GM12878 (cell line): ENCODE data around the gene MRAP2. TPM values are rescaled to one million over a fixed set of nuclear protein-coding genes. Genes with fewer than 3 reads are reported as not detected.

Experiments used
- ATAC-seq: fragments of 200-7000 bp; cut with Tn5 transposase; 3 replicates; pipeline ENCODE4 v1.9.1; 2020; ENCODE audit warnings: mild to moderate bottlenecking, moderate library complexity
- BruUV-seq: library from RNA; stranded (reverse); fragments of 400-500 nt; replicated peaks from 2 replicates; lab custom pipeline; 2021; lab: Mats Ljungman, UMichigan
- CTCF ChIA-PET: fragments of 300-600 bp; sonication (Branson Sonifier 250); formaldehyde crosslinking; extraction: SDS; loops from one replicate; lab custom pipeline; 2021; ENCODE audit warnings: inconsistent platforms; lab: Yijun Ruan, JAX
- POLR2A ChIA-PET: fragments of 350-600 bp; formaldehyde crosslinking; extraction: SDS; loops from one replicate; lab custom pipeline; 2021; ENCODE audit warnings: inconsistent platforms; lab: Charles Lee
- RAD21 ChIA-PET: fragments of 300-600 bp; sonication (Branson Sonifier 250); formaldehyde crosslinking; loops from one replicate; lab custom pipeline; 2023; ENCODE audit warnings: antibody characterized with exemption; ENCODE audit not compliant: unreplicated experiment; lab: Charles Lee
- SMC1A ChIA-PET: fragments of 300-600 bp; sonication (Branson Sonifier 250); formaldehyde crosslinking; loops from one replicate; lab custom pipeline; 2023; ENCODE audit not compliant: unreplicated experiment, uncharacterized antibody; lab: Charles Lee
- DNase-seq: peaks from one replicate; pipeline ENCODE4 v3.0.0-alpha.2; 2011; ENCODE audit warnings: low read depth, low spot score
- FAIRE-seq: peaks from 3 replicates; lab custom pipeline; 2011; peaks lifted over from hg19 to GRCh38; lab: Jason Lieb, UNC
- H2AFZ ChIP-seq: 2 replicates; pipeline ENCODE4 v1.6.0; 2011; ENCODE audit warnings: low read depth, low read length, control low read depth; ENCODE audit not compliant: control insufficient read depth
- H3K27ac ChIP-seq: 2 replicates; pipeline ENCODE4 v1.5.1; 2011; ENCODE audit warnings: control low read depth; ENCODE audit not compliant: control insufficient read depth, insufficient read depth
- H3K27me3 ChIP-seq, 2 experiments: replicated peaks in 1 of 2; 2 replicates each; pipeline versions ENCODE4 v1.6.0 to v1.6.1; 2011; ENCODE audit warnings: low read length in 1 of 2; ENCODE audit not compliant: control insufficient read depth in 2 of 2, insufficient read depth in 2 of 2
- H3K36me3 ChIP-seq, 2 experiments: 2 replicates each; pipeline ENCODE4 v1.5.1; 2011; ENCODE audit warnings: low read length in 1 of 2; ENCODE audit not compliant: control insufficient read depth in 2 of 2, insufficient read depth in 2 of 2
- H3K4me1 ChIP-seq: 2 replicates; pipeline ENCODE4 v1.6.1; 2011; ENCODE audit warnings: mild to moderate bottlenecking, low read length, moderate library complexity, mixed read lengths; ENCODE audit not compliant: control insufficient read depth, insufficient read depth
- H3K4me2 ChIP-seq: 2 replicates; pipeline ENCODE4 v1.6.0; 2011; ENCODE audit warnings: control low read depth; ENCODE audit not compliant: control insufficient read depth, insufficient read depth
- H3K4me3 ChIP-seq: fragments of 200-600 bp; sonication (generic); 2 replicates; pipeline ENCODE4 v1.5.1; 2016
- H3K79me2 ChIP-seq: 2 replicates; pipeline ENCODE4 v1.6.0; 2011; ENCODE audit warnings: low read length; ENCODE audit not compliant: control insufficient read depth, insufficient read depth
- H3K9ac ChIP-seq: 2 replicates; pipeline ENCODE4 v1.8.0; 2011; ENCODE audit warnings: low read length, control low read depth, mixed read lengths; ENCODE audit not compliant: control insufficient read depth, insufficient read depth
- H3K9me3 ChIP-seq: replicated peaks from 3 replicates; pipeline ENCODE4 v1.5.1; 2011; ENCODE audit warnings: mild to moderate bottlenecking, low read length; ENCODE audit not compliant: control insufficient read depth, insufficient read depth
- H4K20me1 ChIP-seq: 2 replicates; pipeline ENCODE4 v1.6.0; 2011; ENCODE audit not compliant: control insufficient read depth, insufficient read depth
- CBX3 ChIP-seq: fragments of 200-600 bp; sonication (generic); IDR thresholded peaks from 2 replicates; pipeline ENCODE4 v1.6.1; 2016; ENCODE audit warnings: low read depth, borderline replicate concordance
- CEBPZ ChIP-seq: fragments of 150-350 bp; IDR thresholded peaks from 2 replicates; pipeline ENCODE4 v1.6.1; 2016; ENCODE audit warnings: low read depth, low read length
- FOXK2 ChIP-seq: fragments of 450-650 bp; IDR thresholded peaks from 2 replicates; pipeline ENCODE4 v1.6.1; 2017; ENCODE audit warnings: mild to moderate bottlenecking, moderate library complexity
- FOXM1 ChIP-seq: IDR thresholded peaks from 2 replicates; pipeline ENCODE4 v1.6.1; 2012; ENCODE audit warnings: low read depth, mild to moderate bottlenecking, inconsistent platforms, low read length, moderate library complexity
- HDAC6 ChIP-seq: fragments of 200-600 bp; sonication (generic); IDR thresholded peaks from one replicate; pipeline ENCODE4 v1.8.0; 2017; ENCODE audit warnings: antibody characterized with exemption; ENCODE audit not compliant: unreplicated experiment
- MYC ChIP-seq: IDR thresholded peaks from 2 replicates; pipeline ENCODE4 v1.6.1; 2011; ENCODE audit warnings: mild to moderate bottlenecking, low read length, moderate library complexity, inconsistent platforms; ENCODE audit not compliant: insufficient read depth, insufficient replicate concordance, insufficient read length, severe bottlenecking
- NR2C1 ChIP-seq: fragments of 450-650 bp; IDR thresholded peaks from 2 replicates; pipeline ENCODE4 v1.6.1; 2017; ENCODE audit warnings: antibody characterized with exemption, mild to moderate bottlenecking, moderate library complexity
- PAX5 ChIP-seq: IDR thresholded peaks from 2 replicates; pipeline ENCODE4 v1.6.1; 2011; ENCODE audit warnings: low read depth, low read length, borderline replicate concordance
- PAX8 ChIP-seq: fragments of 450-650 bp; IDR thresholded peaks from 2 replicates; pipeline ENCODE4 v1.6.1; 2017; ENCODE audit warnings: mild to moderate bottlenecking, moderate library complexity
- TARDBP ChIP-seq: IDR thresholded peaks from 2 replicates; pipeline ENCODE4 v1.6.1; 2016; ENCODE audit warnings: borderline replicate concordance
- WGBS: methylation state at CpG from one replicate; pipeline ENCODE4 v1.1.6; 2016; ENCODE audit warnings: low lambda C conversion rate; ENCODE audit not compliant: insufficient replicate concordance, insufficient coverage; ENCODE audit errors: missing lambda C conversion rate; 5-methylcytosine and 5-hydroxymethylcytosine counted together
- in situ Hi-C: fragments of 300-500 bp; cut with MboI; formaldehyde crosslinking; loops from 9 replicates; pipeline ENCODE4 v1.14.3; 2018; ENCODE audit warnings: mixed read lengths
- intact Hi-C: fragments of 100-400 bp; cut with micrococcal nuclease; formaldehyde crosslinking; loops from one replicate; pipeline ENCODE4 v1.14.2; 2022; ENCODE audit not compliant: unreplicated experiment
- polyA plus RNA-seq, 11 experiments: library from polyadenylated mRNA; depleted of rRNA in 4 of 11; unstranded in 6 of 11; stranded (reverse) in 5 of 11; fragments of >200 nt; fragmentation: Nextera tagmentation in 4 of 11; fragmentation: Illumina TruSeq in 1 of 11; extraction: Ambion mirVana in 4 of 11; extraction: Trizol in 1 of 11; gene quantifications; 1 replicate in 1 of 11; 2 replicates in 10 of 11; pipeline versions ENCODE4 v1.2.1 to v1.2.3, GENCODE V29; 2011 to 2016; ENCODE audit warnings: inconsistent platforms in 2 of 11, missing spikeins in 2 of 11, low read depth in 1 of 11
- total RNA-seq, 4 experiments: library from RNA; depleted of rRNA in 3 of 4; stranded (reverse); fragments of >200 nt in 3 of 4; fragmentation: Illumina TruSeq in 1 of 4; extraction: Trizol in 1 of 4; gene quantifications; 2 replicates each; pipeline versions ENCODE4 v1.2.1 to v1.2.3, GENCODE V29; 2013 to 2021
- TF ChIP-seq, protein P1 (sequence below): IDR thresholded peaks from 2 replicates; pipeline ENCODE4 v1.6.1; 2012; ENCODE audit warnings: low read depth, low read length, improper control_type of control experiment

Gene MRAP2
- total and polyA plus RNA-seq, 10 of the 15 experiments (the other 5 are each of a cell fraction or from before 2014, with no cell fraction given): not detected

GRCh38 chr6:84042603-84043002, 9.0 kb downstream of the MRAP2 start:
- WGBS: 8% methylated on average over 1 of the region's 1 CpG
- no peak overlapping the region for H3K9ac ChIP-seq
- FAIRE-seq (no peak), DNase-seq (no peak), ATAC-seq (no peak)
- no peak overlapping the region for H2AFZ ChIP-seq
- no TSS peak for BruUV-seq
- ChIA-PET CTCF (no interaction called here), SMC1A (no interaction called here), POLR2A (no interaction called here), RAD21 (no interaction called here)
- H3K4me3 ChIP-seq: no peak overlapping the region
- no peak overlapping the region for H3K4me2 ChIP-seq
- no peaks in the 10 kb centered on the region for H3K79me2 ChIP-seq
- in situ Hi-C loops: no loop called here
- no peaks in the 10 kb centered on the region; the same call in 1 of the 3 replicates for H3K9me3 ChIP-seq
- H3K27ac ChIP-seq: no peak overlapping the region
- intact Hi-C loops: no loop called here
- no peaks in the 10 kb centered on the region for H4K20me1 ChIP-seq
- no peaks in the 10 kb centered on the region for H3K4me1 ChIP-seq
- H3K27me3 ChIP-seq: no peaks in the 10 kb centered on the region
- no peaks in the 10 kb centered on the region for H3K36me3 ChIP-seq
- no peak for TF ChIP-seq CBX3
- no peak for TF ChIP-seq NR2C1
- no peak for TF ChIP-seq PAX5
- TF ChIP-seq CEBPZ: no peak
- no peak for TF ChIP-seq PAX8
- TF ChIP-seq TARDBP: no peak
- TF ChIP-seq, protein P1, sequence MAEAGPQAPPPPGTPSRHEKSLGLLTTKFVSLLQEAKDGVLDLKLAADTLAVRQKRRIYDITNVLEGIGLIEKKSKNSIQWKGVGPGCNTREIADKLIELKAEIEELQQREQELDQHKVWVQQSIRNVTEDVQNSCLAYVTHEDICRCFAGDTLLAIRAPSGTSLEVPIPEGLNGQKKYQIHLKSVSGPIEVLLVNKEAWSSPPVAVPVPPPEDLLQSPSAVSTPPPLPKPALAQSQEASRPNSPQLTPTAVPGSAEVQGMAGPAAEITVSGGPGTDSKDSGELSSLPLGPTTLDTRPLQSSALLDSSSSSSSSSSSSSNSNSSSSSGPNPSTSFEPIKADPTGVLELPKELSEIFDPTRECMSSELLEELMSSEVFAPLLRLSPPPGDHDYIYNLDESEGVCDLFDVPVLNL: no peak
- no peak for TF ChIP-seq FOXK2
- TF ChIP-seq FOXM1: no peak
- no peak for TF ChIP-seq HDAC6
- no peak for TF ChIP-seq MYC
